Tongue (tissue), 2 donors: Measurements from ENCODE around the gene PDGFA. TPM values are rescaled to one million over a fixed set of nuclear protein-coding genes. Genes with fewer than 3 reads are reported as not detected.
A peak's percentile ranks its signal among the peaks of the same experiment; 100 is the strongest.

Experiments used
- DNase-seq: peaks from one replicate; pipeline ENCODE4 v3.0.0-alpha.2; 2015
- total RNA-seq: library from RNA; depleted of rRNA; stranded (reverse); fragments of >200 nt; gene quantifications from one replicate; pipeline ENCODE4 v1.2.3, GENCODE V29; 2014

Gene PDGFA
- total RNA-seq, 1 donor from 2014 or later, result 50.6 TPM

GRCh38 chr7:490461-491291 lies 29.0 kb downstream of the PDGFA start:
- DNase-seq, result peak; percentile 76

GRCh38 chr7:489876-490275 lies 29.8 kb downstream of the PDGFA start:
- DNase-seq, result no peak

GRCh38 chr7:486216-486743 lies 33.4 kb downstream of the PDGFA start:
- no peak for DNase-seq

GRCh38 chr7:485188-486081 lies 34.2 kb downstream of the PDGFA start:
- DNase-seq, result peak; percentile 53

- DNase-seq, result no peak
Measured at GRCh38 chr7:484356-485101, 35.1 kb downstream of the PDGFA start.

- no peak for DNase-seq
Measured at GRCh38 chr7:483656-484355, 35.8 kb downstream of the PDGFA start.

- DNase-seq, result no peak
Measured at GRCh38 chr7:482521-483083, 37.0 kb downstream of the PDGFA start.

- no peak for DNase-seq
Measured at GRCh38 chr7:481219-481930, 38.3 kb downstream of the PDGFA start.

- no peak for DNase-seq
Measured at GRCh38 chr7:480531-481218, 39.0 kb downstream of the PDGFA start.

- no peak for DNase-seq
Measured at GRCh38 chr7:479948-480499, 39.6 kb downstream of the PDGFA start.

GRCh38 chr7:479115-479947 lies 40.3 kb downstream of the PDGFA start:
- no peak for DNase-seq

GRCh38 chr7:477626-478220 lies 41.9 kb downstream of the PDGFA start:
- no peak for DNase-seq

GRCh38 chr7:476736-477360 lies 42.8 kb downstream of the PDGFA start:
- no peak for DNase-seq

GRCh38 chr7:475951-476441 lies 43.6 kb downstream of the PDGFA start:
- no peak for DNase-seq

- DNase-seq, result no peak
Measured at GRCh38 chr7:475425-475728, 44.3 kb downstream of the PDGFA start.

GRCh38 chr7:474605-475424 lies 44.8 kb downstream of the PDGFA start:
- no peak for DNase-seq
